Measurements from ENCODE around the gene HIBADH.

The HIBADH gene

DNA sequence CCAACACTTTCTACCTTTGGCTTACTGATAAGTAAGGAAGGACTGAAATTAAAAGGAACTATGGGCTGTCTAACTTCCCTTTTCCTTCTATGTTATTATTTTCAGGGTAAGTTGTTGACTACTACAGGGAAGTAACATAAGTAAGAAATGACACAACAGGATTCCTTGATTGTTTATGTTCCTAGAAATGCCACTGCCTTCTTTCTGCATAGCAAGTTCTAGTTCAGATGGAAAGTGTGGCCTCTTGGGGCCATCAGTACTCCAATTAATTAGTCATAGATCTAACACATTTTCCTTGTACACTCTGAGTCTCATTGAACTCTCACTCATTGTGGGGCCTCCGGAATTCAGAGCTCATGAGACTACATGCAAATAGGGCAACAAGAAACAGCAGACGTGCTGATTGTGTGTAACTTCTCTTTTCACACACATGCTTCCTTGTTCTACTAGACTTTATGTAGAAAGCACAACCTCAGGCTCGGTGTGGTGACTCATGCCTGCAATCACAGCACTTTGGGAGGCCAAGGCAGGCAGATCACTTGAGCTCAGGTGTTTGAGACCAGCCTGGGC is 35.3 kb upstream of the HIBADH start:
- Histone ChIP-seq H3K27ac (ENCODE audit: extremely low read depth, low read depth, low read length) (no peak overlapping the region), H3K4me1 (ENCODE audit: control insufficient read depth, insufficient read depth, low read length) (no peaks in the 10 kb centered on the region), H3K4me3 (ENCODE audit: low read depth, low read length) (no peak overlapping the region), H3K36me3 (ENCODE audit: control insufficient read depth in 2 of 2, insufficient read depth in 1 of 2, low read length in 2 of 2) (no peaks in the 10 kb centered on the region), H3K9me3 (ENCODE audit: control insufficient read depth, insufficient read depth, low read depth, low read length) (no peaks in the 10 kb centered on the region)
- TF ChIP-seq ZNF202 (tag by site-specific recombination; IDR thresholded peaks at IDR 0.05; ENCODE audit: borderline replicate concordance) = no peak
- no peak for TF ChIP-seq ZNF600 (tag by site-specific recombination; IDR thresholded peaks at IDR 0.05)
- no peak for TF ChIP-seq ZNF274 (IDR thresholded peaks at IDR 0.05; ENCODE audit: low read length)
- no peak for TF ChIP-seq ZNF274 (tag by site-specific recombination; IDR thresholded peaks at IDR 0.05; ENCODE audit: borderline replicate concordance)
- TF ChIP-seq ZBTB48 (tag by site-specific recombination; IDR thresholded peaks at IDR 0.05) = no peak
- no peak for TF ChIP-seq ZNF133 (tag by site-specific recombination; IDR thresholded peaks at IDR 0.05)
- TF ChIP-seq ZBTB17 (tag by site-specific recombination; IDR thresholded peaks at IDR 0.05) = no peak
- no peak for TF ChIP-seq ZNF560 (tag by site-specific recombination; IDR thresholded peaks at IDR 0.05; ENCODE audit: borderline replicate concordance)
- TF ChIP-seq ZNF211 (tag by site-specific recombination; IDR thresholded peaks at IDR 0.05; ENCODE audit: low read depth) = no peak
- TF ChIP-seq, protein P1, sequence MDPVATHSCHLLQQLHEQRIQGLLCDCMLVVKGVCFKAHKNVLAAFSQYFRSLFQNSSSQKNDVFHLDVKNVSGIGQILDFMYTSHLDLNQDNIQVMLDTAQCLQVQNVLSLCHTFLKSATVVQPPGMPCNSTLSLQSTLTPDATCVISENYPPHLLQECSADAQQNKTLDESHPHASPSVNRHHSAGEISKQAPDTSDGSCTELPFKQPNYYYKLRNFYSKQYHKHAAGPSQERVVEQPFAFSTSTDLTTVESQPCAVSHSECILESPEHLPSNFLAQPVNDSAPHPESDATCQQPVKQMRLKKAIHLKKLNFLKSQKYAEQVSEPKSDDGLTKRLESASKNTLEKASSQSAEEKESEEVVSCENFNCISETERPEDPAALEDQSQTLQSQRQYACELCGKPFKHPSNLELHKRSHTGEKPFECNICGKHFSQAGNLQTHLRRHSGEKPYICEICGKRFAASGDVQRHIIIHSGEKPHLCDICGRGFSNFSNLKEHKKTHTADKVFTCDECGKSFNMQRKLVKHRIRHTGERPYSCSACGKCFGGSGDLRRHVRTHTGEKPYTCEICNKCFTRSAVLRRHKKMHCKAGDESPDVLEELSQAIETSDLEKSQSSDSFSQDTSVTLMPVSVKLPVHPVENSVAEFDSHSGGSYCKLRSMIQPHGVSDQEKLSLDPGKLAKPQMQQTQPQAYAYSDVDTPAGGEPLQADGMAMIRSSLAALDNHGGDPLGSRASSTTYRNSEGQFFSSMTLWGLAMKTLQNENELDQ (tag by site-specific recombination; IDR thresholded peaks at IDR 0.05; ENCODE audit: low read depth) = no peak
- peak; percentile 65; the same call in 1 of the 2 replicates for TF ChIP-seq GFI1B (tag by site-specific recombination; IDR thresholded peaks at IDR 0.05)
- no peak for TF ChIP-seq ZNF624 (tag by site-specific recombination; IDR thresholded peaks at IDR 0.05)
- no peak for TF ChIP-seq ZNF514 (tag by site-specific recombination; IDR thresholded peaks at IDR 0.05)
- no peak for TF ChIP-seq ZBTB20 (tag by site-specific recombination; IDR thresholded peaks at IDR 0.05)
- TF ChIP-seq SP2 (tag by site-specific recombination; IDR thresholded peaks at IDR 0.05) = no peak
- TF ChIP-seq HOXA7 (CRISPR knock-in tag; IDR thresholded peaks at IDR 0.05; ENCODE audit: borderline replicate concordance) = no peak
- TF ChIP-seq PRDM1 (tag by site-specific recombination; IDR thresholded peaks at IDR 0.05) = 0 out of 2 replicates have a peak, but pooled peaks have one; percentile 27
- TF ChIP-seq, protein P2, sequence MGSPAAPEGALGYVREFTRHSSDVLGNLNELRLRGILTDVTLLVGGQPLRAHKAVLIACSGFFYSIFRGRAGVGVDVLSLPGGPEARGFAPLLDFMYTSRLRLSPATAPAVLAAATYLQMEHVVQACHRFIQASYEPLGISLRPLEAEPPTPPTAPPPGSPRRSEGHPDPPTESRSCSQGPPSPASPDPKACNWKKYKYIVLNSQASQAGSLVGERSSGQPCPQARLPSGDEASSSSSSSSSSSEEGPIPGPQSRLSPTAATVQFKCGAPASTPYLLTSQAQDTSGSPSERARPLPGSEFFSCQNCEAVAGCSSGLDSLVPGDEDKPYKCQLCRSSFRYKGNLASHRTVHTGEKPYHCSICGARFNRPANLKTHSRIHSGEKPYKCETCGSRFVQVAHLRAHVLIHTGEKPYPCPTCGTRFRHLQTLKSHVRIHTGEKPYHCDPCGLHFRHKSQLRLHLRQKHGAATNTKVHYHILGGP (tag by site-specific recombination; IDR thresholded peaks at IDR 0.05) = peak; percentile 54
- TF ChIP-seq ZNF426 (tag by site-specific recombination; IDR thresholded peaks at IDR 0.05) = no peak
- CTCF ChIA-PET = interaction anchor here (0.6 to 1.4 kb wide), 5 partner anchors 25 to 223 kb away, joined by 3 to 6 read pairs (median 3); no protein-coding TSS in a partner anchor
- POLR2A ChIA-PET = no interaction called here

DNA sequence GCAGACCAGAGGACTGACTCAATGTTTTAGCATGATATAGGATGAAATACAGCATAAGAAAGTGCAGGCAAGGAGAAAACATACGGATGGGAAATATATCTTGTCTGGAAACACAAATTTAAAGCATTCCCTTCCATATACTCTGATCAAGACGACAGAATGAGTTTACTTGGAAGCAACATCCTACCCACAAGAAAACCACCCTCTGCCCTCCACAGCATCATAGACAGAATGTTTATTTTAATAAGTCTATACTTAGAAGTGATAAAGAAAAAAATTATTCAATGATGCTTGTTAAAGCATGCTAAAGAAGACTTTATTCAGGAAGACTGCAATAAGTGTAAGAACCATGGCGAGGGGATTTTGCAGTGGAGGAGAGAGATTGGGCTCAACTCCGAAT is 32.4 kb upstream of the HIBADH start:
- Histone ChIP-seq H3K36me3 (ENCODE audit: control insufficient read depth in 2 of 2, insufficient read depth in 1 of 2, low read length in 2 of 2) (no peaks in the 10 kb centered on the region), H3K4me1 (ENCODE audit: control insufficient read depth, insufficient read depth, low read length) (no peaks in the 10 kb centered on the region), H3K4me3 (ENCODE audit: low read depth, low read length) (no peak overlapping the region), H3K9me3 (ENCODE audit: control insufficient read depth, insufficient read depth, low read depth, low read length) (no peaks in the 10 kb centered on the region), H3K27ac (ENCODE audit: extremely low read depth, low read depth, low read length) (no peak overlapping the region)
- CTCF ChIA-PET = interaction anchor here (0.6 kb wide), 1 partner anchor 550 kb away, joined by 3 read pairs; no protein-coding TSS in a partner anchor
- no peak for TF ChIP-seq ZNF558 (tag by site-specific recombination; IDR thresholded peaks at IDR 0.05)
- TF ChIP-seq ZNF768 (tag by site-specific recombination; IDR thresholded peaks at IDR 0.05) = no peak
- TF ChIP-seq ZNF830 (tag by site-specific recombination; IDR thresholded peaks at IDR 0.05; ENCODE audit: low read depth) = no peak
- TF ChIP-seq, protein P3, sequence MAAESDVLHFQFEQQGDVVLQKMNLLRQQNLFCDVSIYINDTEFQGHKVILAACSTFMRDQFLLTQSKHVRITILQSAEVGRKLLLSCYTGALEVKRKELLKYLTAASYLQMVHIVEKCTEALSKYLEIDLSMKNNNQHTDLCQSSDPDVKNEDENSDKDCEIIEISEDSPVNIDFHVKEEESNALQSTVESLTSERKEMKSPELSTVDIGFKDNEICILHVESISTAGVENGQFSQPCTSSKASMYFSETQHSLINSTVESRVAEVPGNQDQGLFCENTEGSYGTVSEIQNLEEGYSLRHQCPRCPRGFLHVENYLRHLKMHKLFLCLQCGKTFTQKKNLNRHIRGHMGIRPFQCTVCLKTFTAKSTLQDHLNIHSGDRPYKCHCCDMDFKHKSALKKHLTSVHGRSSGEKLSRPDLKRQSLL (tag by site-specific recombination; IDR thresholded peaks at IDR 0.05) = no peak
- TF ChIP-seq, protein P4, sequence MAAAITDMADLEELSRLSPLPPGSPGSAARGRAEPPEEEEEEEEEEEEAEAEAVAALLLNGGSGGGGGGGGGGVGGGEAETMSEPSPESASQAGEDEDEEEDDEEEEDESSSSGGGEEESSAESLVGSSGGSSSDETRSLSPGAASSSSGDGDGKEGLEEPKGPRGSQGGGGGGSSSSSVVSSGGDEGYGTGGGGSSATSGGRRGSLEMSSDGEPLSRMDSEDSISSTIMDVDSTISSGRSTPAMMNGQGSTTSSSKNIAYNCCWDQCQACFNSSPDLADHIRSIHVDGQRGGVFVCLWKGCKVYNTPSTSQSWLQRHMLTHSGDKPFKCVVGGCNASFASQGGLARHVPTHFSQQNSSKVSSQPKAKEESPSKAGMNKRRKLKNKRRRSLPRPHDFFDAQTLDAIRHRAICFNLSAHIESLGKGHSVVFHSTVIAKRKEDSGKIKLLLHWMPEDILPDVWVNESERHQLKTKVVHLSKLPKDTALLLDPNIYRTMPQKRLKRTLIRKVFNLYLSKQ (tag by site-specific recombination; IDR thresholded peaks at IDR 0.05; ENCODE audit: borderline replicate concordance) = no peak
- TF ChIP-seq ZNF174 (tag by site-specific recombination; IDR thresholded peaks at IDR 0.05) = no peak
- no peak for TF ChIP-seq ZSCAN30 (tag by site-specific recombination; IDR thresholded peaks at IDR 0.05)
- TF ChIP-seq, protein P5, sequence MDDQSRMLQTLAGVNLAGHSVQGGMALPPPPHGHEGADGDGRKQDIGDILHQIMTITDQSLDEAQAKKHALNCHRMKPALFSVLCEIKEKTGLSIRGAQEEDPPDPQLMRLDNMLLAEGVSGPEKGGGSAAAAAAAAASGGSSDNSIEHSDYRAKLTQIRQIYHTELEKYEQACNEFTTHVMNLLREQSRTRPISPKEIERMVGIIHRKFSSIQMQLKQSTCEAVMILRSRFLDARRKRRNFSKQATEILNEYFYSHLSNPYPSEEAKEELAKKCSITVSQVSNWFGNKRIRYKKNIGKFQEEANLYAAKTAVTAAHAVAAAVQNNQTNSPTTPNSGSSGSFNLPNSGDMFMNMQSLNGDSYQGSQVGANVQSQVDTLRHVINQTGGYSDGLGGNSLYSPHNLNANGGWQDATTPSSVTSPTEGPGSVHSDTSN (CRISPR knock-in tag; IDR thresholded peaks at IDR 0.05) = no peak
- TF ChIP-seq IKZF3 (tag by site-specific recombination; IDR thresholded peaks at IDR 0.05) = no peak
- TF ChIP-seq EGR2 (tag by site-specific recombination; IDR thresholded peaks at IDR 0.05; ENCODE audit: low read depth) = no peak
- POLR2A ChIA-PET = no interaction called here

Data from HEK293 (cell line).